HPDE6-E6E7 (cell line): ENCODE measurements around the gene TFEB.

Experiments used
- DNase-seq: peaks from one replicate; pipeline ENCODE4 v3.0.0; 2011; ENCODE audit warnings: missing footprints; ENCODE audit errors: extremely low spot score

TFEB gene

DNA sequence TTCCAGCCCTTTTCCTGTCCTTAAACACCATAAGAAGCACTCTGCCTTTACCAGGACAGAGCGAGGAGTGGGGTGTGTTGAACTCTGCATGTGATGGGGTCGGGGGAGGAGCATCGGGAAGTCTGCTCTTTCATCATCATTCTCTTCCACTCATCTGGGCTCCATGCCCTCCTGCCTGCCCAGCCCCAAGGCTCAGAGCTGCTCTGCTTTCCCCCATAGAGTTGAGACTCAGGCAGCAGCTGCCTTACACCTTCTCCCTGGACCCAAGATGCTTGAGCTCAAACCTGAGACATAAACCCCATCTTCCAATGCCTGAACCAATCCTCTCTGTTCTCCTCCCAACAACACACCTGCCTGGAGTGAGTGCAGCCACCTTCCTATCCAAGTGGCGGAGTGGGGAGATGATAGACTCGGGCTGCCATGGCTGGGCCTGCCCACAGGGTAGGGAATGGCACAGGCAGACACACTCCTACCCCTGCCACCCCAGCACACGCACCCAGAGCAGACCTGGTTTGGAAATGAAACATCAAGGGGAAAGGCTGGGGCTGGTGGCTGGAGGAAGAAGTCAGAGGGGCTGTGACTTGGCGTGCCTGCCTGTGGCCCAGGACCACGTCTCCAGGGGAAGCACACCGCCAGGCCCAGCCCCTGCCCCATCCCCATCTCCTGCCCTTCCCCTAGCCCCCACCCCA lies 28.4 kb downstream of the TFEB start:
- no peak for DNase-seq

DNA sequence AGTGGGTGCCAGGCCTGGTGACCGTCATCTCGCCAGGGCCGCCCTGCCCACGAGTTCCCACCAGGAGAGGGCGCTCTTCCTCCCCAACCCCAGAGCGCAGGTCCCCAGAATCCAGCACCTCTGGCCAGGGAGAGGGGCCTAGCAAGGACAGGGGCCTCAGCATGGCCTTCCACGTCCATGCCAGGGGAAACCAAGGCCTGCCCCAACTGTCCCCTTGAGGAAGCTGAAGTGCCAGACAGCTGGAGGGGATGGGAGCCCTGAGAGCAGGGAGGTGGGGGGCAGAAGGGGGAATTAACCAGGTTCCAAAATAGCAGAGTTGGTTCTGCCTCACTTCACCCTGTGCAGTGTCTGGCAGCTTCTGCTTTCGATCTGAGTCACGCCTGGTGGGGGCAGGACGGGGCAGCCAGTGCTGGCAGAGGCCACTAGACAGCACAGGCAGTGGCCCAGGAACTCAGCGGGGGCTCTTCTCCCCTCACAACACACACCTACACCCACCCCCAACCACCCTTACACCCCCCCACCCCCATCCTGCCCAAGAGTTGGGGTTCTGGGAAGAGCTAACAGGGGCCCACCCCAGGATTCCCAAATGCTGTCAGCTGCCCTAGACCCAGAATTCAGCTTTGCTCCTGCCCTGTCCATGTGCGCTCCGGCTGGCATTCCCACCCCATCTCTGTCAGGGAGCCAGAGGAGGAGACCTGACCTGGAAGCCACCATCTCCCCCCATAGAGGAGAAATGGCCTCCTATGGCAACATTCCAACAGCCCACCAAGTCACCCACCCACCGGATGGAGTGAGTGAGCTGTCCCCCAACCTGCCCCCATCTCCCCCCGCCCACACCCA lies 29.2 kb downstream of the TFEB start:
- peak; percentile 80 for DNase-seq

DNA sequence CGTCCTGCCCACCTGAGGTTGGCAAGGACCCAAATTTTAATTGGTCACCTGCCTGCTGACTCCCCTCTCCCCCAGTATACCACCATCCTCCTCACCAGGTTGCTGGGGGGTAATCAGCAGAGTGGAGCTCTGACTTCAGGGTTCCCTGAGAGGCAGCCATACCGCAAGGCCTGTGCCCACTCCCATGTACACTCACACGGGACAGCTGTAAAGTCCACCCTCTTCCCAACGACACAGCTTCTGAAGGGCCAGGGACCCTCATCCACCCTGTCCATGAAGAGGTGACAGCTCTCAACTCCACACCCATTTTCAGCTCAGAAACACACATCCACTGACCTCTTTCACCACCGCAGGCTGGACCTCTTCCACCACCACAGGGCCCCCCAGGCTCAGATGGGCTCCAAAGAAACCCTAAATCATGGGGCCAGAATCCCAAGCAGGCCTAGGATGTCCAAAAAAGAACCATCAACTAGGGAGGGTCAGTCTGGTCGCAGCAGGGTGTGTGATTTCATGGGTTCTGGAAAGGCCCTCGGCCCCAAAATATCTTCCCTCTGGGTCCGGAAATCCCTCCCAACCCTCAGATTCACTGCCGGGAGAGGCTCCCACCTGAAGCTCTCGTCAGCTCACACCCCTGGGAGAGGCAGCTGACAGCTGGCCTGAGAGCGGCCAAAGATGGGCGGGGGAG lies 30.0 kb downstream of the TFEB start:
- no peak for DNase-seq

DNA sequence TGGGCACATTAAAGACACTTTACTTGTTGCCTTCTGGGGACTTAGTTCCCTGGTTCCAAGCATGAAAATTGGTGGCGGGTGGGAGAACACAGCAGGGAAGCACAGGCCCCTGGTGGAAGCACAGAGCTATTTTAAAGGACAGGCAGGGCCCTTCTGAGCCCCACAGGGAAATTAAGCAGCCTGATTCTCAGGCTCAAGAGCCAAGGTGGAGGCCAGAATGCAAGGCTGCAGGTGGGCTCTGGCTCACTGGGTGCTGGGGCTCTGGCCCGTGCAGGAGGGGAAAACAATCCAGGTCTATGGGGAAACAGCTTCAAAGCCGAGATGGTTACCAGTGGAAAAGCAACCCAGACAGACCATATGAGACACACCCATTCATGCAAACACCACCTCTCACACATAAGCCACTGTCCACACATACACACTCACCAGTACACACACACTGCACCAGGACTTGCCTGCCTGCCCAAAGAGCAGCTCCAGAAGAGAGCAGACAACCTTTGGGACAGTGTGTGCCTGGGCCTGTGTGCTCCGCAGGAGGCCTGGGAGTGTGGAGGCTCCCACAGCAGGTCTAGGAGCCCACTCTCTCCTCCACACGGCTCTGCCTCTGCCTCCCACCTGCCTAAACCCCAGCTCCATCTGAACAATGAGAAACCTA lies 30.6 kb downstream of the TFEB start:
- no peak for DNase-seq

DNA sequence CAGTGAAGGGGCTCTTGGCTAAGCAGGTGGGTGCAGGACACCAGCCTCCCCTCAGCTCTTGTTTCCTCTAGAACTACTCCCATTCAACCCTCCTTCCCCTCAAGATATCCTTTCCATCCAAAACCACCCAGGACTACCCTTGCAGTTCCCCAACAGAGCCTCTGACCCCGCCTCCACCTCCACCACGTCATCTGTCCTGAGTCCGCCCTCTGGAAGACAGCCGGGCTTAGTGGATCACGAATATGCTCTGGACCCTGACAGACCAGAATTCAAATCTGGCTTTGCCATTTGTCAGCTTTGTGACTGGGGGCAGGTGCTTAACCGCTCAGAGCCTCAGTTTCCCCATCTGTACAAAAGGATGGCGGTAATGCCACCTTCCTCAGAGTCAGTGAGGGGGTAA lies 31.4 kb downstream of the TFEB start:
- DNase-seq: no peak

DNA sequence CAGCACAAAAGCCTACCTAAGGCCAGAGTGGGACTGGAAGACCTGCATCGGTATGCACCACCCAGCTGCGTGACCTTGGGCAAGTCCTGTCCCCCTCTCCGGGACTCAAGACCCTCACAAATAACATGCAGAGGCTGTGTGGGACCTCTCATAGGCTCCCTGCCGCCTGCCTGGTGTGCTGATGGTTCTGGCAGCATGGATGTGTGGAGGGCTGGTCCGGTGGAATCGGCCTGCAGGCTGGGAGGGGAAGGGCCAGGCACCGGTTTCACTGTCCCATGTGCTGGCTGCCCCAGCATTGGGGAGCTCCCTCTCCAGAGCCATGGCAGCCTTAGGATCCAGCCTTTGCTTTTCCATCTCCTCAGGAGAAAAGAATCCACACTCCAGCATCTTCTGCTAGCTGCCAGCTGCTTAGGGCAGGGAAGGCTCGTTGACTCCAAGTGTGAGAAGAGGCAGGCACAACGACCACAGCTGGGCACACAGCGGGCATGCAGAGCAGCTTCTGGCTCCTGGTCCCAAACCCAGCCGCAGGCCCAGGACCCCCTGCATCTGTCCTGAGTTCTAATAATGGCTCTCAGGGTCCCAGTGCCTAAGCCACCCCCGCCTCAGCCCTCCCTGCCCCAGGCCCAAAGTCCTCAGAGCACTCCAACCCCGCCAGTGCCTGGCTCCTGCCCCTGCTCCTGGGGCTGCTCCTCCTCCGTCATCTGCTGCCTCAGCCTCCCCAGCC lies 32.5 kb downstream of the TFEB start:
- DNase-seq: no peak

DNA sequence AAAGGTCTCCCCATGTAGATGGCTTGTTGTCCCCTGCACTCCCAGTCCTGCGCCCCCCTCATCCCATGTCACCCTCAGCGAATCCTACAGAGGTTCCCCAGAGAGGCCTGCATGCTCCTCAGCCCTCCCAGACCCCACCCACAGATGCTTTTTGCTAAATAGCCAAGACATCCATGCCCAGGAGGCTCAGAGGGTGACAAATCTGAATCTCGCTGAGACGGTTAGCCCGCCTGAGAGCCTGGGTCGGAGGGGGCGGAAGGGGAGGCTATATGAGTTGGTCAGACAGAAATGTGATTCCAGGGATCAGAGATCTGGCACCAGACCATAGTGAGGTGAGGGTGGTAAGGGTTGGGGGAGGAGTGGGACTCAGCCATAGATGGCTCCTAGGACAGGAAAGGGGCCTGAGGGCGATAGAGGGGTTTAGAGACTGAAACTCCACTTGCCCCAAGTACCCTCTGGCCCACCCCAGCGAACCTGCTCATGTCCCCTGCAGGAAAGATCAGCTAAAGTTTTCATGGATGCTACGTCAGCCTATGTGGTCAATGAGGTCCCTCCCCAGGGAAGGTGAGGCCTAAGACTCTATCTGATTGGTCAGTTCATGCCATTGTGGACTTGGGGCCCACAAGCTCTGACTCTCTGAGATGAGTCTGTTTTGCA lies 33.2 kb downstream of the TFEB start:
- DNase-seq: no peak

DNA sequence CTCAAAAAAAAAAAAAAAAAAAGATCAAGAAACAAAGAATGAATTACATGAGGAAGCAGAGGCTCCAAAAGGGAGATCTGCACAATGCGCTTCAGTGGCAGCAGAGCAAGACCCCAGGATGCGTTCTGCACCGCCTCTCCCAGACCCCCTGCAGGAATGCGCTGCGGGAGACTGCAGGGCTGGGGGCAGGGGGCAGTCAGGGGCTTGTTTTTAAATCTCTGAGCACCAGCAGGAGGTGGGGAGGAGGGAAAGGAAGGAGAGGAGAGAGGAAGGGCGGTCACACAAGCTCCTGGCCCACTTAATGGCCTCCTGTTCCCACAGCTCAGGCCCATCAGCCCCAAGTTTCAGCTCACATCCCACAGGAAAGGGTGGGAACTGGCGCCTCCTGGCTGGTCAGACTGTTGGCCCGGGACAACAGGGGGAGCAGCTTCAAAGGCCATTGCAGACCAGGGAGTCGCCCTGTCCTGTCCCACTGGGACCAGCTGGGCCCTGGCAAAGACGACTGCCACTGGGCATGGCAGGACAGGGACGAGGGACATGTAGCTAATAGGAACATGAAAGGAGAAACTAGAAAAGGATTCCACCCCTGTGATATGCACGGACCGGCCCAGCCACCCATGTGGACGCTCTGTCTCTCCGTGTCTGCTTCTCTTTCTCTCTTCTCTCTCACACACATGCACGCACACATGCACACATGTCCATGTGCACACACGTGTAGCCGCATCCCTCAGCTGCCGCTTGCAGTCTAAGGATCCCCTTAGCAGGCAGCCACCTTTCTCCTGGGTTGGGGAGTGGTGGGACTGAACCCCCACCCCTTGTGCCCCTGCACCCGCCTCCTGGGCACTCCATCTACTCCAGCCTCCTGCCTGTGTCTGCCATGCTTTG lies 34.7 kb downstream of the TFEB start:
- no peak for DNase-seq

DNA sequence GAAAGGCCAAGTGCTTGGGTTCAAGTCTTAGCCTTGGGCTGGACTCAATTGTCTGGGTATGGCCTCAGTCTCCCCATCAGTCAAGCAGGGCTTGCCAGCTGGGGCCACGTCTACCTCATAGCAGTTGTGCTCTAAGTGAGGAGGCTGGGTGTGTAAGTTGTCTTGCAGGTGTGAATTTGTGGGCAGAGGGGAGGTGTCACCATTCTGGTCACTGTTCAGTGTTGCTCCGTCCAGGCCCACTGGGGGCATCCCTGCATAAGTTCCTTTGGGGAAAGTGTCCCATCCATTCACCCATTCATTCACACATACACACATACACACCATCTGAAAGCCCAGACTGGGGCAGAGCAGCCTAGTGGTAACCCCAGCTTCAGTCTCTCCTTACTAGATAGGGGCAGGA lies 36.3 kb downstream of the TFEB start:
- no peak for DNase-seq

DNA sequence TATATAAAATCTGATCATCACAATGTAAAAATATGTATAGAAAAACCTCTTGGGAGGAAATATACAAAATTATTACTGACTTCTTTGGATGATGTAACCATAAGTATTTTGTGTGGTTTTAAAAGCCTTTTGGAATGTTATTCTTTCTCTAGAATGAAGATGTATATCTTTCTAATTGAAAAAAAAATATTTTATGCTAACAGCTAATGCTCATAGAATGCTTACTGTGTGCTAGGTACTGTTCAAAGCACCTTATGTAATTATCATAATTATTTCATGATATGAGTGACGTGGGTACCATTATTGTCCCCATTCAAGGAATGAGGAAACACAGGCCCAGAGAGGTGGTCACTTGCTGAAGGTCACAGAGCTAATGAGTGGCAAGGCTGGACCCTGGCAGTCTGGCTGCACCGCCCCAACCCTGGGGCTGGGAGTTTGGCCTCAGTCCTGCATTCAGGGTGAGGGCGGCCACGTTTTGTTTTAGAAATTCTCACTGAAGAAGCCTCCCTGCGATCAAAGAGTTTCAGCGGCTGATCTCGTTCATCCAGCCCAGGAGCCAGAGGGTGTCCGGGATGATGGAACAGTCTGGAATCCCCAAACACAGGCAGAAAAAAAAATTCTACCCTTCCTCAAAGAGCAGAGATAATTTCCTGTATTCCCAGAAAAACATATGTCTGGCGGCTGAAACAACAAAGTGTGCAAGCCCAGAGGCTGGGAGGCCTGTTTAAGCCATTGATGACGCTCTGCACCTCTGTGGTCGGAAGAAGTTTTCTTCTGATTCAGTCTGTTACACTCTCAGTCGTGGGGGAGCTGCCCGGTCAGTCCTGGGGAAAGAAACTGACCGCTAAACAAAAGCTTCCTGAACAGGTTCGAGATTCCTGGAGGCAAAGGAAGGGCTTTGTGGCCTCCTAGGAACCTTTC lies 37.3 kb downstream of the TFEB start:
- DNase-seq: no peak

DNA sequence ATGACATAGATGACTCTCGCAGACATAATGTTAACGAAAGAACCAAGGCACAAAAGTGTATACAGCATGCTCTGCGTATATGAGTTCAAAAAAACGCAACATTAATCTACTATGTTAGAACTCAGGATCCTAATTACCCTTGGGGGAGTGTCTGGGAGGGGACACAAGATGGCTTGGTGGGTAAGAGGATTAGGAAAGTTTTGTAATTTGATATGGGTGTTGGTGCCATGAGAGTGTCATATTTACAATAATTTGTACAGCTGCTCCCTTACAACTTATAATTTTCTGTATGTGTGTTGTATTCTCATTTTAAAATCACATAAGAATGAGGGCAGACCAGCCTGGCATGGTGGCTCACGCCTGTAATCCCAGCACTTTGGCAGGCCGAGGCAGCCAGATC lies 38.6 kb downstream of the TFEB start:
- DNase-seq: no peak

DNA sequence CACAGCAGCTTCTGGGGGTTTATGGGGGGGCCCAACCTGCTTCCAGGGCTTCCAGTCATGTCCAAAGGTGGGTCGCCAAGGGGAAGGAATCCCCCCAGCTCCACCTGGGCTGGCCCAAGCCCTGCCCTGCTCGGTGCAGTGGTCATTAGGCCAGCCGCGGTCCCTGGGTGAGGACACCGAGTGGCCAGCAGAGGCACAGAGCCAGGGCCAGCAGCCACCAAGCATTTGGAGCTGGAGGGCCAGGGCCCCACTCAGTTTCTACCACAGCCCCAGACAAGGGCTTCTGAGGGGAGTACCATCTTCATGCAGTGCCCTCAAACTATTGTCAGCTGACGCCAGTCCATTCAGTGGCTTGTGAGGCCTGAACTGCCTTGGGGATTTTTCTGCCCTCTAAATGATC lies 39.6 kb downstream of the TFEB start:
- DNase-seq: no peak

DNA sequence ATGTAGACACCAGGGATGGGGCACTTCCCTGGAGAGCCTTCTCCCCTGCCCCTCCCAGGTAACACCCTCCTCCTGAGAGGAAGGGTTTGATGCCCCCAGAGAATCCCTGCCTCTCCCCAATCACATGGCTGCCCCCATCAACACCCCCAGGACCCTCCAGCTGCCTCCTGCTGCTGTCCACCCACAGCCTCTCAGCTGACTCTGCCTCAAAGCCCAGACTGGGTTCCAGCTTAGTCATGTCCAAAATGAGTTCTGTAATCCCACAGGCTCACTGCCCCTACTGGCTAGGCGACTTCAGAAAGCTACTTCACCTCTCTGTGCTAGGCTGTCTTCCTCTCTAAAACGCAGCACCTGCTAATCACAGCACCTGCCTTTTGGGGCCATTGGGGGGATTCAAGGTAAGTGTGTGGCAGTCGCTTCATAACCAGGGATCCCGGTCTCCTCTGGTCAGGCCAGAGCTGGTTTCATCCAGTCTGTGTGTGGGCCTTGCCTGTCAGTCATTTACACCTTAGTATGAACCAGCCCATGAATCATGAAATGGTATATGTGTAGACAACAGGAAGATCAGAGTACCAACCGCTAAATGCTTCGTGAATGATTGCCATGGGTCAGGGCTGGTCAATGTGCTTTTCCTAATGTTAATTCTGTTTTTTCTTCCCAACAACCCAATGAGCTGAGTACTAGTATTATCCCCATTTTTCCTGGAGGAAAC lies 40.4 kb downstream of the TFEB start:
- no peak for DNase-seq

DNA sequence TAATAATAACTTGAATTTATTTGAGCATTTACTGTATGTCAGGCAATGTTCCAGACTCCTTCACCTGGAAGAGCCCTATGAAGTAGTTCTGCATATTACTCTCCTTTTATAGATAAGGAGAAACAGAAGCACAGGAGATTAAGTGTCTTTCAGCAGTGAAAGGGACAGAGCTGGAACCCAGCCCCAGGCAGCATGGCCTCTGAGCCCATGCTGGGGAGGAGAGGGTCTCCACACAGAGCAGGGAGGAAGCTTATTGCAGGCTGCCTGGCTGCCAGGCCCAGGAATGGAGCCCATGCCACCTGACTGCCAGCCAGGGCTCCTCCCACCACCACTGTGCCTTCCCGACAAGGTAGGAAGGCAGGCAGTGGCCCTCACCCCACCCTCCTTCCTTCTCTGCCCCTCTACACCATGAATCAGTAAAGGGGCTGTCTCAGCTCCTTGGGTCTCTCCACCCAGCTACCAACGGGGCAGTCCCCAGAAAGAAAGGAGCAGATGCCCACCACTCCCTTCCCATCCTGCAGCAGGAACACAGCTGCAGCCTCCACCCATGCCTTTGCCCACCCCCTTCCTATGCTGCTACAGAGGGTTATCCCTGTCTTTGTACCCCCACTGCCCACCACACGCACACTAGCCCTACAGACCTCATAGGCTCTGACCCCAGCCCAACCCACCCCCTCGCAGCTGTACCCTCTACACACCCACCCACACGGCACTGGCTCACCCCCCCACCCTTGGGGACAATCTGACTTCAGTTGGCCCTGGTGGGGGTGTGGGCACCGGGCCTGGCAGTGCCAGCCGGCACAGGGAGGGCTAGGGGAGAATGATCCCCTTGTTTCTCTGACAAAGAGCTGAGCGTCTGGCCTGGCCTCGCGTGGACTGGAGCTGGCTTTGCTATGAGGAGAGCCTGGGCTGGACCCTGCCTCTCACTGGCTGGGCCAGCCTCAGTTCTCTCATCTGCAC lies 41.8 kb downstream of the TFEB start:
- no peak for DNase-seq

DNA sequence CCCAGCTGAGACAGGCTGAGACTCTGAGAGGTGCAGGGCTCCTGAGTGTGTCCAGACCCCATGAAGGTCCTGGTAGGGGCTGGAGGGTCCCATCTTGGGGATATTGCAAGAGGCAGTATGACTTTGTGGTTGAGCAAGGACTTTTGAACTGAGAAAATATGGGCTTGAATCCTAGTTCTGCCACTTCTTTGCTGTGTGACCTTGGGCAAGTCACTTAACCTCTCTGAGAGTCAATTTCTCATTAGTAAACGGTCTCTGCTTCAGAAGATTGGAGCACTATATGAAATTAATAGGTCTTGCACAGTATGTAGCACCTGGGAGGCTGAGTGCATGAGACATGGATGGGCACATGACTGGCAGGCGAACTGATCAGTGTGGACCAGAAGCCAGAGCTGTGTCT lies 42.7 kb downstream of the TFEB start:
- no peak for DNase-seq

DNA sequence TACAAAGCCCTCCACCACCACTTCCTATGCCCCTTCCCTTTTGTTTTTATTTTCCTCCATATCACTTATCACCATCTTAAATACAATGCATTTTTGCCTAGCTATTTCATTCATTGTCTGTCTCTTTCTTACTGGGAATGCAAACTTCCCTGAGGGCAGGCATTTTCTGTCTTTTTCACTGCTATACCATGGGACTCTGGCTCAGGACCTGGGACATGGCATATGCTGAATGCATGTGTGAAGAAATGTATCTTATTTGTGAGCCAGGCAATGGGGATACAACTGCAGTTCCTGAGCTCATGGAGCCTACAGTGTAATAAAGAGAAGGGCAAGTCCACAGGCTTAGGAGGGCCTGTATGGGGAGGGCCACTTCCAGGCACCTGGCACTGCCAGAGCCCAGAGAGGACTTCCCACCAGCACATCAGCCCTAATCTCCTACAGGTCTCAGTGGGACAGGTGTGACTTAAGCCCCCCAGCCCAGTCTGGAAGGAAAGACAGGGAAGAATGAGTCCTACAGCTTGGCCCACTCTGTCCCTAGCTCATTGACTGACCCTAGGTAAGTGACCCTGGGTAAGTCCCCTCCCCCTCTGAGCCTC lies 43.2 kb downstream of the TFEB start:
- DNase-seq: no peak
